Measurements from ENCODE around the gene CYP2J2.
"Not testable (repeated sequence)": the region's sequence is repeated elsewhere in the genome, so short reads cannot be mapped to it uniquely, and the experiment has no call there.

CYP2J2 gene

GRCh38 chr1:59926381-59927123 lies at the start of gene CYP2J2:
Gene CYP2J2 (minus strand): TSS chr1:59926773. CDS start chr1:59926746, 27 bp downstream.
- no peak for DNase-seq

GRCh38 chr1:59973719-59974118 lies 47.1 kb upstream of the CYP2J2 start:
- no peak for DNase-seq

GRCh38 chr1:59972216-59972927 lies 45.8 kb upstream of the CYP2J2 start:
- DNase-seq, result no peak

GRCh38 chr1:59971464-59971911 lies 44.9 kb upstream of the CYP2J2 start:
- DNase-seq, result peak; percentile 25 to 34

- DNase-seq, result not testable (repeated sequence)
These were observed 43.1 kb upstream of the CYP2J2 start for GRCh38 chr1:59969542-59970175.

- not testable (repeated sequence) for DNase-seq
These were observed 42.2 kb upstream of the CYP2J2 start for GRCh38 chr1:59968746-59969145.

- no peak for DNase-seq
These were observed 41.2 kb upstream of the CYP2J2 start for GRCh38 chr1:59967780-59968179.

GRCh38 chr1:59967141-59967697 lies 40.6 kb upstream of the CYP2J2 start:
- DNase-seq, result no peak

GRCh38 chr1:59952065-59952464 lies 25.5 kb upstream of the CYP2J2 start:
- DNase-seq, result no peak

- no peak for DNase-seq
These were observed 23.1 kb upstream of the CYP2J2 start for GRCh38 chr1:59949648-59950047.

GRCh38 chr1:59948990-59949389 lies 22.4 kb upstream of the CYP2J2 start:
- DNase-seq, result no peak

- peak; percentile 52 to 53 for DNase-seq
These were observed 20.7 kb upstream of the CYP2J2 start for GRCh38 chr1:59947047-59947938.

- DNase-seq, result no peak
These were observed 19.2 kb upstream of the CYP2J2 start for GRCh38 chr1:59945790-59946189.

GRCh38 chr1:59939393-59939792 lies 12.8 kb upstream of the CYP2J2 start:
- DNase-seq, result no peak

GRCh38 chr1:59937636-59938210 lies 11.2 kb upstream of the CYP2J2 start:
- no peak for DNase-seq

- DNase-seq, result no peak
These were observed 9.8 kb upstream of the CYP2J2 start for GRCh38 chr1:59936358-59936821.

- no peak for DNase-seq
These were observed 2.4 kb upstream of the CYP2J2 start for GRCh38 chr1:59928996-59929395.

- no peak for DNase-seq
These were observed 640 bp upstream of the CYP2J2 start for GRCh38 chr1:59927213-59927612.

- no peak for DNase-seq
These were observed 1.9 kb downstream of the CYP2J2 start for GRCh38 chr1:59924653-59925052.

GRCh38 chr1:59921258-59921899 lies 5.2 kb downstream of the CYP2J2 start:
- not testable (repeated sequence) for DNase-seq

GRCh38 chr1:59919746-59920145 lies 6.8 kb downstream of the CYP2J2 start:
- no peak for DNase-seq
